ENCODE data around the gene PLAGL1. TPM values are rescaled to one million over a fixed set of nuclear protein-coding genes. Genes with fewer than 3 reads are reported as not detected.

PLAGL1 gene
- total RNA-seq, 1 donor from 2014 or later = 14.6 TPM

GRCh38 chr6:143952060-143952778 is 55.8 kb downstream of the PLAGL1 start:
- no peak for DNase-seq
- H3K27me3 Mint-ChIP-seq = no peaks in the 10 kb centered on the region
- no peaks in the 10 kb centered on the region for H3K4me1 Mint-ChIP-seq
- intact Hi-C loops (cut with micrococcal nuclease) = no loop called here
- H3K9me3 Mint-ChIP-seq = no peaks in the 10 kb centered on the region
- no peak overlapping the region for H3K4me3 Mint-ChIP-seq
- no peaks in the 10 kb centered on the region for H3K36me3 Mint-ChIP-seq (ENCODE audit: low read depth)
- no peak overlapping the region for H3K27ac Mint-ChIP-seq

- no peaks in the 10 kb centered on the region for H3K9me3 Mint-ChIP-seq
- intact Hi-C loops (cut with micrococcal nuclease) = no loop called here
- no peaks in the 10 kb centered on the region for H3K4me1 Mint-ChIP-seq
- H3K27ac Mint-ChIP-seq = no peak overlapping the region
- no peak for DNase-seq
- H3K27me3 Mint-ChIP-seq = no peaks in the 10 kb centered on the region
- H3K36me3 Mint-ChIP-seq (ENCODE audit: low read depth) = no peaks in the 10 kb centered on the region
- no peak overlapping the region for H3K4me3 Mint-ChIP-seq
These were observed 57.2 kb downstream of the PLAGL1 start for GRCh38 chr6:143950875-143951274.

- no peaks in the 10 kb centered on the region for H3K9me3 Mint-ChIP-seq
- no peak overlapping the region for H3K4me3 Mint-ChIP-seq
- no peaks in the 10 kb centered on the region for H3K27me3 Mint-ChIP-seq
- no peaks in the 10 kb centered on the region for H3K36me3 Mint-ChIP-seq (ENCODE audit: low read depth)
- no peak overlapping the region for H3K27ac Mint-ChIP-seq
- intact Hi-C loops (cut with micrococcal nuclease) = no loop called here
- H3K4me1 Mint-ChIP-seq = no peaks in the 10 kb centered on the region
- DNase-seq = no peak
These were observed 58.1 kb downstream of the PLAGL1 start for GRCh38 chr6:143949962-143950361.

GRCh38 chr6:143949535-143949934 is 58.5 kb downstream of the PLAGL1 start:
- no peak overlapping the region for H3K4me3 Mint-ChIP-seq
- intact Hi-C loops (cut with micrococcal nuclease) = no loop called here
- H3K9me3 Mint-ChIP-seq = no peaks in the 10 kb centered on the region
- no peaks in the 10 kb centered on the region for H3K4me1 Mint-ChIP-seq
- DNase-seq = no peak
- no peaks in the 10 kb centered on the region for H3K27me3 Mint-ChIP-seq
- no peak overlapping the region for H3K27ac Mint-ChIP-seq
- no peaks in the 10 kb centered on the region for H3K36me3 Mint-ChIP-seq (ENCODE audit: low read depth)

GRCh38 chr6:143948208-143948607 is 59.9 kb downstream of the PLAGL1 start:
- no peaks in the 10 kb centered on the region for H3K36me3 Mint-ChIP-seq (ENCODE audit: low read depth)
- DNase-seq = no peak
- intact Hi-C loops (cut with micrococcal nuclease) = no loop called here
- no peaks in the 10 kb centered on the region for H3K27me3 Mint-ChIP-seq
- no peak overlapping the region for H3K27ac Mint-ChIP-seq
- no peaks in the 10 kb centered on the region for H3K9me3 Mint-ChIP-seq
- H3K4me3 Mint-ChIP-seq = no peak overlapping the region
- H3K4me1 Mint-ChIP-seq = no peaks in the 10 kb centered on the region

GRCh38 chr6:143941852-143942627 is 66.0 kb downstream of the PLAGL1 start:
- Mint-ChIP-seq H3K9me3 (no peaks in the 10 kb centered on the region), H3K27me3 (no peaks in the 10 kb centered on the region), H3K4me3 (no peak overlapping the region), H3K4me1 (peaks cover 7% of the 10 kb centered on the region), H3K36me3 (ENCODE audit: low read depth) (no peaks in the 10 kb centered on the region), H3K27ac (no peak overlapping the region)
- peak; percentile 86 for DNase-seq
- intact Hi-C loops (cut with micrococcal nuclease) = loop anchor here (2.0 to 5.0 kb wide), 2 partner anchors 150 to 367 kb away; no protein-coding TSS in a partner anchor

- H3K4me3 Mint-ChIP-seq = no peak overlapping the region
- H3K27ac Mint-ChIP-seq = no peak overlapping the region
- peak; percentile 86 for DNase-seq
- H3K27me3 Mint-ChIP-seq = peaks cover 2% of the 10 kb centered on the region
- intact Hi-C loops (cut with micrococcal nuclease) = loop anchor here (1.0 to 5.0 kb wide), 5 partner anchors 73 to 365 kb away; no protein-coding TSS in a partner anchor
- H3K9me3 Mint-ChIP-seq = no peaks in the 10 kb centered on the region
- H3K4me1 Mint-ChIP-seq = peaks cover 7% of the 10 kb centered on the region
- H3K36me3 Mint-ChIP-seq (ENCODE audit: low read depth) = no peaks in the 10 kb centered on the region
These were observed 68.0 kb downstream of the PLAGL1 start for GRCh38 chr6:143940011-143940597.

- intact Hi-C loops (cut with micrococcal nuclease) = no loop called here
- peak; percentile 49 for DNase-seq
- no peaks in the 10 kb centered on the region for H3K36me3 Mint-ChIP-seq (ENCODE audit: low read depth)
- peaks cover 2% of the 10 kb centered on the region for H3K27me3 Mint-ChIP-seq
- H3K4me3 Mint-ChIP-seq = no peak overlapping the region
- H3K4me1 Mint-ChIP-seq = peaks cover 7% of the 10 kb centered on the region
- H3K9me3 Mint-ChIP-seq = no peaks in the 10 kb centered on the region
- no peak overlapping the region for H3K27ac Mint-ChIP-seq
These were observed 68.7 kb downstream of the PLAGL1 start for GRCh38 chr6:143939364-143939763.

- intact Hi-C loops (cut with micrococcal nuclease) = no loop called here
- no peak overlapping the region for H3K4me3 Mint-ChIP-seq
- DNase-seq = no peak
- H3K36me3 Mint-ChIP-seq (ENCODE audit: low read depth) = no peaks in the 10 kb centered on the region
- peaks cover 2% of the 10 kb centered on the region for H3K27me3 Mint-ChIP-seq
- no peak overlapping the region for H3K27ac Mint-ChIP-seq
- peaks cover 7% of the 10 kb centered on the region for H3K4me1 Mint-ChIP-seq
- H3K9me3 Mint-ChIP-seq = no peaks in the 10 kb centered on the region
These were observed 70.4 kb downstream of the PLAGL1 start for GRCh38 chr6:143937668-143937970.

GRCh38 chr6:143936778-143937667 is 71.0 kb downstream of the PLAGL1 start:
- Mint-ChIP-seq H3K4me1 (peaks cover 5% of the 10 kb centered on the region), H3K9me3 (no peaks in the 10 kb centered on the region), H3K4me3 (no peak overlapping the region), H3K27ac (no peak overlapping the region), H3K36me3 (ENCODE audit: low read depth) (no peaks in the 10 kb centered on the region), H3K27me3 (peaks cover 2% of the 10 kb centered on the region)
- no peak for DNase-seq
- intact Hi-C loops (cut with micrococcal nuclease) = no loop called here

- DNase-seq = no peak
- peaks cover 3% of the 10 kb centered on the region for H3K9me3 Mint-ChIP-seq
- no peaks in the 10 kb centered on the region for H3K36me3 Mint-ChIP-seq (ENCODE audit: low read depth)
- H3K4me1 Mint-ChIP-seq = peaks cover 3% of the 10 kb centered on the region
- H3K4me3 Mint-ChIP-seq = no peak overlapping the region
- intact Hi-C loops (cut with micrococcal nuclease) = no loop called here
- H3K27ac Mint-ChIP-seq = no peak overlapping the region
- H3K27me3 Mint-ChIP-seq = peaks cover 2% of the 10 kb centered on the region
These were observed 71.7 kb downstream of the PLAGL1 start for GRCh38 chr6:143936347-143936746.

GRCh38 chr6:143934867-143935266 is 73.2 kb downstream of the PLAGL1 start:
- Mint-ChIP-seq H3K9me3 (peaks cover 9% of the 10 kb centered on the region), H3K27ac (no peak overlapping the region), H3K4me3 (no peak overlapping the region), H3K36me3 (ENCODE audit: low read depth) (no peaks in the 10 kb centered on the region), H3K27me3 (peaks cover 11% of the 10 kb centered on the region), H3K4me1 (peaks cover under 1% of the 10 kb centered on the region)
- intact Hi-C loops (cut with micrococcal nuclease) = no loop called here
- no peak for DNase-seq

GRCh38 chr6:143934331-143934730 is 73.7 kb downstream of the PLAGL1 start:
- Mint-ChIP-seq H3K27me3 (peaks cover 17% of the 10 kb centered on the region), H3K4me1 (no peaks in the 10 kb centered on the region), H3K36me3 (ENCODE audit: low read depth) (no peaks in the 10 kb centered on the region), H3K27ac (no peak overlapping the region), H3K4me3 (no peak overlapping the region), H3K9me3 (peaks cover 11% of the 10 kb centered on the region)
- DNase-seq = no peak
- intact Hi-C loops (cut with micrococcal nuclease) = no loop called here
